Stromal cell of bone marrow (primary cell): ENCODE results near the gene GTF2F2.

Experiments
- DNase-seq: peaks from one replicate; pipeline ENCODE4 v3.0.0-alpha.2; 2012; ENCODE audit warnings: low read depth

The GTF2F2 gene, protein sequence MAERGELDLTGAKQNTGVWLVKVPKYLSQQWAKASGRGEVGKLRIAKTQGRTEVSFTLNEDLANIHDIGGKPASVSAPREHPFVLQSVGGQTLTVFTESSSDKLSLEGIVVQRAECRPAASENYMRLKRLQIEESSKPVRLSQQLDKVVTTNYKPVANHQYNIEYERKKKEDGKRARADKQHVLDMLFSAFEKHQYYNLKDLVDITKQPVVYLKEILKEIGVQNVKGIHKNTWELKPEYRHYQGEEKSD

DNA sequence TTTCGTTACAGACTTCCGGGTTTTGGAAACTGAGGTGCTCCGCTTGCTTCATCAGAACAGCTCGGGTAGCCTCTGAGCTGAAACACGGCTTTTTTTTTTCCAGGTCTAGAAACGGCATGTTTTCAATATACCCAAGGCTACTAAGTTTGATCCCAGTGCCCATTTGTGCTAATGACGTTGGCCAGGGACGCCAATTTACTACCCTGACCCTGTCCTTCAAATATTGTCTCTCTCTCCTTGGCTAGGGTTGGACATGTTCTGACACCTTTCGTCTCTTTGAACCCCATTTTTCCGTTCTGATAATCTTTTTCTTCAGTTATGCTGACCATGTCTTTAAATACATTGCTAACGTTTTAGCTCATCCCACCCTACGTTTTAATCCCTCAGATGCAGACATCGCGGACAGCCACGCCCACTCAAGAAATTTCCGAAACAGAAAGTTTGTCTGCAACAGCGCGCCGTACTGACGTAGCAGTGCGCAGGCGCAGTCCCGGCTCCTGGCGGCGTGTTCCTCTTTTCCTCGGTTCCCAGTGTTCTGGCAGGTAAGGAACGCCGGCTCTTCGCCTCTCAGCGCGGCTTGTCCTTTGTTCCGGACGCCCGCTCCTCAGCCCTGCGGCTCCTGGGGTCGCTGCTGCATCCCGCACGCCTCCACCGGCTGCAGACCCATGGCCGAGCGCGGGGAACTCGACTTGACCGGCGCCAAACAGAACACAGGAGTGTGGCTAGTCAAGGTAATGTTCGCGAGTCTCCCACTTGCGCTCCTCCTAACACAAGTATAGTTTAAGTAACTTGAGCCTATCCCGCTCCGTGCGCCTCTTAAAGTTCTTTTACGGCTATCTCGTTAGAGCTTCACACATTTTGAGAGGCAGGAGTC is at the start of gene GTF2F2:
TSS of gene GTF2F2 (plus strand) at position 520 of the 874 bp plus-strand sequence. CDS start at position 666, 146 bp downstream.
- peak; percentile 77 for DNase-seq

DNA sequence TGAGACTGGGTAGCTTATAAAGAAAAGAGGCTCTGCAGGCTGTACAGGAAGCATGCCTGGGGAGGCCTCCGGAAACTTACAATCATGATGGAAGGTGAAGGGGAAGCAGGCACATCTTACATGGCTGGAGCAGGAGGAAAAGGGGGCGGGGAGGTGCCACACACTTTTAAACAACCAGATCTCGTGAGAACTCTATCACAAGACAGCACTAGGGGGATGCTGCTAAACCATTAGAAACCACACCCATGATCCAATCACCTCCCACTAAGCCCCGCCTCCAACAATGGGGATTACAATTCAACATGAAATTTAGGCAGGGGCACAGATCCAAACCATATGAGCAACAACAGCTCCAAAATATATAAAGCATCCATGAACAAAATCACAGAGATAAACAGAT is 46.5 kb upstream of the GTF2F2 start:
- DNase-seq, result no peak

DNA sequence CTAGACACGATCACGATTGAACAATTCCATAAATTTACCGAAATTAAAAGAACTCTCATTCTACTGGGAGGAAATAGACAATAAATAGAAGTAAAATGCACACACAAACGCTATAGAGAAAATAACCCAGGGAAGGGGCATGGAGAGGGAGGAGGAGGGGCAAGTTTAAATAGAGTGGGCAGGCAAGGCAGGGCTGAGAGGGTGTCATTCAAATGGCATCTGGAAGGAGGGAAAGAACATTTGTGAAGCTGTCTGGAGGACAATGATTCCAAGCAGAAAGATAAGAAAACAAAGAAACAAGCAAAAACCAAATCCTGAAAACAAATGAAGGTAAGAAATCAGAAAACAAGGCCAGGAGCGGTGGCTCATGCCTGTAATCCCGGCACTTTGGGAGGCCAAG is 45.6 kb upstream of the GTF2F2 start:
- DNase-seq, result no peak

DNA sequence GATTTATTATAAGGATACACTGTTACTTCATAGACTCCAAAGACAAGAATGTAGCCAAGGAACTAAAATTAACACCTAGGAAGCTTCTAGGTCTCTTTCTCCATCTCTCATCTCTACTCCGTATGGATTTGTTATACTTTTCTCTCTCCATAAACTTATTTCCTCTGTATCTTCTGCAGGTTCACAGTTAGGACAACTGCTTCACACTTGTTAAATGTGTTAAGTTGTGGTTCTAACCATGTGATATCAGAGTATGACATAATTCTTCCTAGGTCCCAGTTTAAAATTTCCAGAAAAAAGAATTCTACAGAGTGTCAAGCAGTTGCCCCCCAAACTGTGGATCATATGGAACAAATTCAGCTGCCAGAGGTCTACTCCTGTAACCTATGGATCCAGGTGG is 42.3 kb upstream of the GTF2F2 start:
- DNase-seq, result no peak

DNA sequence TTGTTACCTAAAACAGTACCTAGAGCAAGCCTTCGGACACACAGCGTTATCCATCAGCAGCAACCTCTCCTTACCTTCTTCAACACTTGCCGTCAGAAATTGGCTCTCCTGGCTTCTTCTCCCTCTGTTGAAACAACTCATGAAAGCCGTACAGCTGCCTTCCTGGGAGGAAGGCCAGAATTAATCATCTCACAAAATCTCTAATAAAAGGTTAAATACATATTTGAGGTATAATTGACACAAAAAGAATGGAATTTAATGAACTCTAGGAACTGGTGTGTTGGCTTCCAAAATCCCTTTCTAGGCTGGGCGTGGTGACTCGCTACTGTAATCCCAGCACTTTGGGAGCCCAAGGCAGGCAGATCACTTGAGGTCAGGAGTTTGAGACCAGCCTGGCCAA is 37.3 kb upstream of the GTF2F2 start:
- peak; percentile 57 for DNase-seq

DNA sequence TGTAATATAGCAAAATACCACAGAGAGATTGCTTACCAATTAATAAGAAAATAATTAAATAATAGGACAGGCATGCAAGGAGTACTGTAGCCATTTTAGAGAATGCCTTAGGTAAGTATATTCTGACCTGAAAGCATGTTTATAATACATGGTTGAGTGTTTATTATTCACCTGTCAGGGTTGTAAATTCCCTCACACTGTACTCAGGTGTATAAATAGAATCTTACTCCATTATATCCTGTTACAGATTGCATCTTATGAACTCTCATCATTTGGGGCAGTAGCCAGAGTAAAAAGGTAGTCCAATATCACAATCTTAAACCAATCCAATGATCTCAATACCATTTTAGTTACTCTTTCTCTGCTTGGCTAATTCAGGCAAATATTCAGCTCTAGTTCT is 35.8 kb upstream of the GTF2F2 start:
- DNase-seq, result no peak

DNA sequence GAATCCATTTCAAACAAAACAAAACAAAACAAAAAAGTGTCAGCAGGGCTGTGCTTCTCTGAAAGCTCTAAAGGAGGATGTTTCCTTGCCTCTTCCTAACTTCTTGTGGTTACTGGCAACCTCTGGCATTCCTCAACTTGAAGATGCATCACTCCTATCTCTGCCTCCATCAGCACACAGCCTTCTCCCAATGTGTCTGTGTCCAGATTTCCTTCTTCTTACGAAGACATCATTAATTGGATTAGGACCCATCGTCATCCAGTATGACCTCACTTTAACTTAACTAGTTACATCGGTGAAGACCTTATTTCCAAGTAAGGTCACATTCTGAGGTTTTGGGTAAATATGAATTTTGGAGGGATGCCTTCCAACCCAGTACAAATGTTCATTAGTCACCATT is 33.8 kb upstream of the GTF2F2 start:
- no peak for DNase-seq

DNA sequence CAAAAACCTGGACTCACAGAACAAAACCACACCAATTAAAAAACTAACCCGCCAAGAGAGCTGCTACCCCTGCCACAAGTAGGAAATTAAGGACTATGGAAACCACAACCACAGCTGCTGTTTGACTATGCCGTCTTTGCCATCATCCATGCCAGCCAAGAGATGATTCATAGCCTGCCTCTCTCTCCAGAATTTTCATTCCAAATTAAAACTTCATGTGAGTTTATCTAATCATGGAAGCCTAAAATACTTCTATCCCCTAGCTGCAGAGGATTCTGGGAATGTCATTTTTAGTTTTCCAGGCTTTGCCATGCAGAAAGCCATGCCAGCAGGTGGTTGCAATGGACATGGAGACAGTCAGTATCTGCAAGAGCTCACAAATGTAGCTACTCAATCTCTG is 27.6 kb upstream of the GTF2F2 start:
- no peak for DNase-seq

DNA sequence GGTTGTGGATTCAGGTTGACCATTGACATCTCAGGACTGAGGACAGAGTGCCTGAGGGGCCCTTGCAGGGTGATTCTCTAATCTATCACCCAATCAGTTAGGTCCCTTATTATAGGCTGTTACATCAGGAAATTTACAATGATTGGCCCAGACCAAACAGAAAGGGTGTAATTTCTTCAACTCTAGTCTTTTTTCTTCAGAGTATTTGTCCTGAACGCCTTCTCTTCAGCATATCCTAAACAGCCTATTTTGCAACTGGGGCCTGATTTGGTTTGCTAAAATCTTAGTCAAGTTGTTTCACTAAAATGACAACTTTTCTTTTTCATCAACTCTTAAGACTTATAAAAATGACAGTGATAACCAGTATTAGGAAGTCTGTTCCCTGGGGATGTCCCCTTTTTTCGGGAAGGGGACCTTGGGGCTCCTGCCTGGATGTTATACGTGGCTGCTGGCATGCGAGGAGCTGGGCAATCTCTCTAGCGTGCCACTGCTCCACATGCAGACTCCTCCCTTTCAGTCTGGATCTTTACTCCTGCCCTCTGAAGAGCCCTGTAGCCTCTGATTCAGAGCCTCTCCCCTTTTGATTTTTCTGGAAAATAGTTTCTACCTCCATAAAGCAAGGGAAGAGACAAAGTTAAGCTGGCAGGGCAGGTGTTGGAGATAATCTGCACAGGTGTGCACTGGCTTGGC is 19.6 kb upstream of the GTF2F2 start:
- no peak for DNase-seq

DNA sequence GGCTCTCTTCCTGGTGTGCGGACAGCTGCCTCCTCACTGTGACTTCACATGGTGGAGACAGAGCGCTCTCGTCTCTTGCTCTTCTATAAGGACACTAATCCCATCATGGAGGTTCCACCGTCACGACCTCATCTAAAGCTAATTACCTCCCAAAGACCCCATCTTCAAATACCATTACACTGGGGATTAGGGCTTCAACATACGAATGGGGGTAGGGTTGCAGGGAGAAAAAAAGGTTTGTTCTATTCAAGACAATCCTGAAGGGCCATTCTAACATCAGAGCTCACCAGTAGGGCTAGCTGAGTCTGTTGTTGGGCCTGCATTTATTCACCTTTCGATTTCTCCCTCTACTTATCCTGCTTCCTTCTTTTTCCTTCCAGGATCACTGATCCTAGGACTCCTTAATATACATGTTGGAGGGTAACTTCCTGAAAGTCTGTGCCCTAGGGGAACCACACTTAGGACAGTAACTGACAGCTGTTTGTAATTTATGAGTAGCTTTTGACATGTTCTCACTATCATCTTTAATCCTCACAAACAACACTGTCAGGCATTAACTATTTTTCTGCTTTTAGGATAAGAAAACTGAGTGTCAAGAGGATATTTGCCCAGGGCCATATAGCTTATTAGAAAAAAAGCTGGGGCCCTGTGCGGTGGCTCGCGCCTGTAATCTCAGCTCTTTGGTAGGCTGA is 18.8 kb upstream of the GTF2F2 start:
- no peak for DNase-seq

DNA sequence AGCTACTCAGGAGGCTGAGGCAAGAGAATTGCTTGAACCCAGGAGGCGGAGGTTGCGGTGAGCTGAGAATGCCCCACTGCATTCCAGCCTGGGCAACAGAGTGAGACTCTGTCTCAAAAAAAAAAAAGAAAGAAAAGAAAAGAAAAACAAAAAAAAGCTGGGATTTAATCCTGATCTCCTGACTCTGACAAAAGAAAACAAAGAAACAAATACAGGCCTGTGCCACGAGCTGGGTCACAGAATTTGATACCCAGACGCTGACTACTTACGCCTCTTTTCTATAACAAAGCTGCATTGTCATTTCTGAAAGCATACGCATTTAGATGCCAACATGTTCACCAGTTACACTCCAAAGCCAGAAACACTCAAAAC is 18.2 kb upstream of the GTF2F2 start:
- DNase-seq, result no peak

DNA sequence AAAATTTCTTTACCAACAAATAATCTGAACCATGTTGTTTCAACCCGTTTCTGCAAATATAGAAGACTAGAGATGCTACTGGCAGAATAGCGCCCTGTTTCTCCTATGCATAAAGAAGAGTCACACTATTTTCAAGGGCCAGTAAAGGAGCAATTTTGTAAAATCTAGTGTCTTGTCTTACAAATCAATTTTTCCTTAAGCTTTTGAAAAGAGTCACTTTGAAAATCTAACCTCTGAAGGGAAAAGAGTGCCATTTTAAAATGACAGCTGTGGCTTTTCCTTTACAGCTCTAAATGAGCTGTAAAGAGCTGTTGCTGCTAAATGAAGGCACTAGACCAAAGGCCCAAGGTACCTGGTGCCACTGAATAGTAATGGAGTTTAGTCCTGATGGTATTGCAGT is 16.9 kb upstream of the GTF2F2 start:
- DNase-seq, result no peak

DNA sequence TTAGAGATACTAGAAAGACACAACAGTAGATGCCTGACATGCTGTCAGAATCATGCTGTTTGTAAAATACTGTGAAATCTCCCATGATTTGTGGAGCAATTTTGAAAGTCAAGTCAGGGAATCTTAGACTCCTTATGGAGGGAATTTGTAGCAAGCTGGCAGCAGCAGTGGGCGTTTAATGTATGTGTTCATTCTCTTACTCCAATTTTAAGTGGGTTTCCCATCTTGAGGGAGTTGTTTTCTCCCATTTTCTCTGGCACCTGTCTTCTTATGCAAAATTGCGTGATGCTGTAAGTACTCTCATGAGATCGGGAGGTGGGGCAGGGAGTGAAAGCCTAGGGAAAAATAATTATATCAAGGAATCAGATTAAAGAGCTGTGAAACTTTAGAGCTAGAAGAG is 16.0 kb upstream of the GTF2F2 start:
- no peak for DNase-seq

DNA sequence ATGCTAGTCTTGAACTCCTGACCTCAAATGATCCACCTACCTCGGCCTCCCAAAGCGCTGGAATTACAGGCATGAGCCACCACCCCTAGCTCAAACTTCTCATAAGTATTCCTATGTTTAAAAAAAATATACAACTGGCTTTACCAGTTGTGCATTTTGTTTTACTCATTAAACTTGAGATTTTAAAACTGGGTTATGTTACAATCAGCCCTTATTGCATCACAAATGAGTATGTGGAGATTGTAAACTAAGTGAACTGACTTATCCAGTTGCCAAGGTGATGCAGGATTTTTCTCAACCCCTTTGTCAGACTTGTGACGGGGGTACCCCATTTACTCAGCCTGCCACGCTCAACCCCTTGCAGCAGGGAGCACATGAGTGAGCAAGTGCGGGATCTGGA is 14.4 kb upstream of the GTF2F2 start:
- no peak for DNase-seq

DNA sequence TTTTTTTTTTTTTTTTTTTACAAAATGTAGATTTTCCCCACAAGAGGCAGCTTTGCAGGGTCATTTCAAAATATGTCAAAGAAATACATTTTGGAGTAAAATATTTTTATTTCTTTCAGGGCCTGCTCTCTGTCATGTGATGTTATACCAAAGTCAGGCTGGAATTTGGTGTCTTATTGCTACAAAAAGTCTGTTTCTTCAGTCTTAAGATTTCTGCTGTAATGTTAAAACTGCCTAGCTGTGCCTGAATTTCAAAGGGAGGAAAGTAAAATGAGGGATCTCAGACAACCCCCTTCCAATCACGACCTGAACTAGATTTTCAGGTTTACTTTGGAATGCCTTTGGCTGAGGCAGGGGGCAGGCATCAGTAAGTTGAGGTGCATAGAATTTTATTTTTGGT is 12.8 kb upstream of the GTF2F2 start:
- DNase-seq, result no peak

DNA sequence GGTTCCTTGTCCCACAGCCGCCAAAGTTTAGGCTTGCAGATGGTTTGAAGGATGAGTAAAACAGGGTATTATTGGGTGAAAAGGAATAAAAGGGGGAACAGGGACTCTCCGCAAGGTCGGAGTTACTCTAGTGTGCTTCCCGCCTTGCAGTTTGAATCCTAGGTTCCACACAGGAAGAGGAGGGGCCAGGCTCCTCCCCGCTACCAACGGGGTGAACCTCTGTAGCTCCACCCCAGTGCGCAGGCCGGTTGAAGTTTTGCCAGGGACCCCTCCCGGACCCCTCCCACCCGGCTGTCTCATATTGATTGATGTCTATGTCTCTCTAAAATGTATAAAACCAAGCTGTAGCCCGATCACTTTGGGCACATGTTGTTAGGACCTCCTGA is 11.6 kb upstream of the GTF2F2 start:
- DNase-seq, result no peak

DNA sequence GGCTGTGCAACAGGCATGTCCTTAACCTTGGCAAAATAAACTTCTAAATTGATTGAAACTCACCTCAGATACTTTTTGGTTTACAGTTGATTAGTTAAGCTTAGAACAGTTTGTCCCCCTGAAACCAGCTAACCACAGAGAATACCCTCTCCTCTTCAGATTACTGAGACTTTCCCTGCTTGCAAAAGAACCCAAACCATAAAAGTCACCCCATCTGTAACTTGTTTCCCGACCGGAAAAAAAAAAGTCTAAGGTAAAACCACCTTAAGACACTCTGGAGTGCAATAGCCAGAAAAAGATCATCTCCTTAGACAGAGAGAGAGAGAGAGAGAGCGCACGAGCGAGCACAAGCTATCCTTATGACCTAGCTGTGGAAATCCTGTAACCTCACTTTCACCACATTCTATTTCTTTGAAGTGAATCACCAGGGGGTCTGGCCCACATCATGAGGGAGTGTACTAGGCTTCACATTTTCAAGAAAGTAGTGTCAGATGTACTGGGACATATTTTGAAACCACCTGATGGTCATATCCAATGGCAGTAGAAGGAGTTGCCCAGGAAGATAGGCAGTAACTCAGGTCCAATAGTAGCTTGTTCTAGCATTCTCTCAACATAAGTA is 11.1 kb upstream of the GTF2F2 start:
- no peak for DNase-seq

DNA sequence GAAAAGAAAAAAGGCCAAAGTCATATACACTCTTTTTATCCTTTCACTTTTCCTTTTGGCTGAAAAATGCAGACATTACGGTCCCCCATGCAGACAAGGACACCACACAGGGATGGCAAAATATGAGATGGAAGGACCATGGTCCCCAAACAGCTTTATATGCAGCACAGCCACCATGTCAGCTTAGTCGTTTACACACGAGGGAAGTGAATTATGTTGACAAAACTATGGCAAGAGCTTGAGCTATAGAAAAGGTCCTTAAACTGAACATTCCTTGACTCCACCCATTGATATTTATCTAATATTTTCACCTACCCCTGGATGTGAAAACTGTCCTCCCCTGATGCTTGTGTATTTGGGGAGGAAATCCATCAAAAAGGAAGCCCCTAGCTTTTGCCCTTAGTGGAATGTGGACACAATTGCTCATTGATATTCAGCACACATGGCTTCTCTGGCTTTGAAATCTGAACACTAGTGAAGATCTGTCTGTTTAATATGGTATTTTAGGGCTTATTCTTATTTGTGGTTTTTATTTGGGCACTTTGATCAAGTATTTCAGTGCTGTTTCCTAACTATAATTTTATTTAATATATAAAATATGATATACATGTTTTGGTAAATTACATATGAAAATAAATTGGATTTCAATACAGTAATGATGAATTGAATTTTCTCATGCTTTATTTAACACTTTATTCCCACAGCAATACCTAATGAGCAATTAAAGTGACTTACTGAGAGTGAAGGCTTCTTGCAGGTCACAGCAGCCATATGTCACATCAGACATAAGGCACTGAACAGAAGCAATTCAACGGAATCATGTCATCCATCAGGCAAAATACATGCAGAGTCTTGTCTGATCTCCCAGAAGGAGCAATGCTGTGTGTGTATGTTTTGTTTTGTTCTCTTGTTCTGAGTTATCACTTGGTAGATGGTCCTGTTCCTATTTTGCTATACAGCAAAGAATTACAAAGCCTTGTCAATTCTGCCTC is 6.8 kb upstream of the GTF2F2 start:
- DNase-seq, result no peak

DNA sequence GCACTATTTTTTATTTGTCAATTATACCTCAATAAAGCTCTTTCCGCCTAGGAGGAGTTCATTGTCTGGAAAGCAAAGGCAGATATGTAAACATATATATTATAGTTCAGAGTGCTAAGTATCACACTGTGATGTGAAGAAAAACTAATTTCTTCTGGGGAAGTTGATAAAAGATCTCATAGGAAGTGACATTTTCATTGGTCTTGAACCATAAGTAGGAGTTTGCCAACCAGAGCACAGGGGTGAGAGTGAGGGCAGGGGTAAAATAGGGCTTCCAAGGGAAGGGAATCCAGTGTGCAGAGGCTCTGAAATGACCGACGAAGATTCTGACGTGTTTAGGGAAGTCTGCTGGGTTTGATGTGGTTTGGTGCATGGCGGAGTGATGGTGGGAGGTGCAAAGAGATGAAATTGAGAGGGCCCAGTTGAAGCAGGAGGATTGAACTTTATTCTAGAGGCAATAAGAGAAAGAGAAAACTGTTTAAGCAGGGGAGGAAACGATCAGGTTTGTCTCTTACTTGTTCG is 780 bp upstream of the GTF2F2 start:
- peak; percentile 29 for DNase-seq

DNA sequence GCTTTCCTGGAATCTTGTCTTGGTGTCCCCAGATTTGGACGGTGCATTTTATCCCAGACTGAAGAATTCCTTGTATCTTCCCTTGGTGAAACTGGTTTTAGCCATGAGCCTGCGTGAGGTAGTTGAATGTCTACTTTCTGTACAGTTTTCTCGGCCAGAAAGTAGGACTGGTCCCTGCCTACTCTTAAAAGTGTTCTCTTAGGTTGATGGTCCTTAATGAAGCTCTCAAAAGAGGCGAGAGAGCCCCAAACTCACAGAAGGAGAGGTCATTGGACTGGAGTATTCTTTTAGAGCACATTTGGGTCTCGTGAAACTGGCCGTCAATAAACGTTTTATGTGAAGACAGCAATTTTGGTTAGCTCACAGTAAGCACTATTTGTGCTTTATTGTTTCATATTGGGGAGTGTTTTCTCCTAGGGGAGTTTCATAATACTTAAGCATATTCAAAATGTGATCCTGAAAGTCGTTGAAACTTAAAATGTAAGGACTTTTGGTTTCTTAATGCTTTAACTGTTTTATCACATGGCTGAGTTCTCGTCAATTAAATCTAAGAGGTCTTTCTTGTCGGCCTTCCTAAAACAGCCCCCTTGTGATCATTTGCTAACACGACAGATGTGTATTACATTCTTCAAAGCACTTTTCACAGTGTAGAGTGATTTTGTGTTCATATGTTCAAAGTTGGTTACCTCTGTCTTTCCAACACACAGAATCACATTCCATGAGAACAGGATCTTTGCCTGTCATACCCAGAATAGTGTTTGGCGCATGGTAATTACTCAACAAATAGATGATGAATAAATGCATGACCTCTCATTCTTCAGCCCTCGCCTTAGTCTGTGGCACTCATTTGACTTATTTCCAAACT is 889 bp downstream of the GTF2F2 start:
- DNase-seq, result peak; percentile 17
